ENCODE measurements around the gene RCAN2.

Gene RCAN2

GRCh38 chr6:46323312-46323965 is 167.8 kb downstream of the RCAN2 start:
- no peak overlapping the region for H3K4me3 ChIP-seq (ENCODE audit: low read depth, low read length)
- no peak for TF ChIP-seq CTCF (IDR thresholded peaks at IDR 0.05; ENCODE audit: low read depth, low read length)

- no peak for TF ChIP-seq CTCF (IDR thresholded peaks at IDR 0.05; ENCODE audit: low read depth, low read length)
- no peak overlapping the region for H3K4me3 ChIP-seq (ENCODE audit: low read depth, low read length)
These were observed 170.7 kb downstream of the RCAN2 start for GRCh38 chr6:46320505-46320904.

- no peak for TF ChIP-seq CTCF (IDR thresholded peaks at IDR 0.05; ENCODE audit: low read depth, low read length)
- no peak overlapping the region for H3K4me3 ChIP-seq (ENCODE audit: low read depth, low read length)
These were observed 175.7 kb downstream of the RCAN2 start for GRCh38 chr6:46315589-46315988.

GRCh38 chr6:46312654-46313053 is 178.6 kb downstream of the RCAN2 start:
- no peak for TF ChIP-seq CTCF (IDR thresholded peaks at IDR 0.05; ENCODE audit: low read depth, low read length)
- no peak overlapping the region for H3K4me3 ChIP-seq (ENCODE audit: low read depth, low read length)

- no peak overlapping the region for H3K4me3 ChIP-seq (ENCODE audit: low read depth, low read length)
- no peak for TF ChIP-seq CTCF (IDR thresholded peaks at IDR 0.05; ENCODE audit: low read depth, low read length)
These were observed 181.1 kb downstream of the RCAN2 start for GRCh38 chr6:46310196-46310595.

- no peak for TF ChIP-seq CTCF (IDR thresholded peaks at IDR 0.05; ENCODE audit: low read depth, low read length)
- H3K4me3 ChIP-seq (ENCODE audit: low read depth, low read length): no peak overlapping the region
These were observed 184.8 kb downstream of the RCAN2 start for GRCh38 chr6:46306431-46306830.

GRCh38 chr6:46305833-46306232 is 185.4 kb downstream of the RCAN2 start:
- TF ChIP-seq CTCF (IDR thresholded peaks at IDR 0.05; ENCODE audit: low read depth, low read length): no peak
- no peak overlapping the region for H3K4me3 ChIP-seq (ENCODE audit: low read depth, low read length)
